Measurements from ENCODE around the gene RTTN.

Gene RTTN

DNA sequence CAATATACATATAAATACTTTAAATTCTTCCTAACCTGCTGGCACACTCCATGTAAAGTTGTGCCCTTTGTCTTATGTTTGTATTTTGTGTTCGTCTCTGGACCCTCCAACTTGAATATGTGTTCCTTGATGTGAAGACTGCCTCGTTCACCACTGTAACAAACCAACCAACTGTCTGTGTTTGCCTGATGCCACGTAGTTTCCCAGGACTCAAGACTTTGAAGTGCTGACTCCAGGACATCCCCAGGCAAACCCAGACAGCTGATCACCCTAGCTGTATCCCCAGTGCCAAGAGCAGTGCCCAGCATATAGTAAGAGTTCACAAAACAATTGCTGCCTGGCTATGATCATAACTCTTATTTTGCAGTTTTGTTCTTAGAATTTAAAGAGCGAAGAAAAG lies 242.3 kb downstream of the RTTN start:
- DNase-seq: no peak

DNA sequence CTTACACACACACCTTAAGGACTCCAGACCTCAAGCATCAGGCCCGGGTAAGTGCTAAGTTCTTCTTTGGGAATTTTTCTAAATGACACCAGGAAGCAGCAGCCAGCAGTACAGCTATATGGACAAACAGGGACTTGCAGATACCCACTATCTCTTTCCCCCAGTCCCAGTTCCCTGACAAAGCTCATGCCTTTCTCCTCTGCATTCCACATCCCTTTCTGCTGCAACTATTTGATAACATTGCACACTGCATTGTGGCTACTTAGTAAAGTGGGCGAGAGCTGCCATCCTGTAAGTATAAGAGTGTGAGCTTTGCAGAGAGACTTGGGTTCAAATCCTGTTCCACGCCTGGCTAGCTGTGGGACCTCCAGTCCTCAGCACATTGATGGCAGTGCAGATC lies 243.8 kb downstream of the RTTN start:
- no peak for DNase-seq

DNA sequence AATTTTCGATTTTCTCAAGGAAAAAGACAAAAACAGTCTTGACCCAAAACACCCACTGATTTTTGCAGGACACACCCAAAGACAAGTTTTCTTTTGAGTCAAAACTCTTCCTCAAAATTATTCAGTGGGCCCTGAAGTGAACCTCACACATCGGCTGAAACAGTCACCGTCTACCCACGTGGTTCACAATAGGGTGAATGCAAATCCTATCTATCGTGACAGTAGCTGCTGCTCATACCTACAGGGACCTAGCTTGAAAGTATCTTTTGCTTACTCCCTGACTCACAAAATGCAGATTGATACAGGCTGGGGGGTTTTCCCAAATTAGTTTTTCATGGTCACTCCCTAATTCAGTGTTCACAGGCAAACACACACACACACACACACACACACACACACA lies 247.1 kb downstream of the RTTN start:
- peak; percentile 72 for DNase-seq

DNA sequence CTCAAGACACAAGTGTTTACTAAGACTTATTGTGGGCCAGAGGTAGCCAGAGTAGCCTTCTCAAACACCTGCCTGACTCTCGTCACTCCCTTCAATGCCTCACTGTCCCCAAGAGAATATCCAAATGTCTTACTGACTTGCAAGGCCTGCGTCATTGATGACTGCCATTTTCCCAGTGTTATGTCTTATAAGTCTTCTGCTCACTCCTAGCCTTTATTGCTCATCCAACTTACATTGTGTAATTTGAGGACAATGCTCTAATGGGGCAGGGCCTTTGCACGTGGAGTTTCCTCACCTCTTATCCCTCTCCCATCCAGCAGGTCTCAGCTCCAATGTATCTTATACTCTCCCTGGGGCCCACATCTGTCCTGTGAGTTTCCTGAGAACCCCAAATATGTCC lies 247.7 kb downstream of the RTTN start:
- DNase-seq: no peak

DNA sequence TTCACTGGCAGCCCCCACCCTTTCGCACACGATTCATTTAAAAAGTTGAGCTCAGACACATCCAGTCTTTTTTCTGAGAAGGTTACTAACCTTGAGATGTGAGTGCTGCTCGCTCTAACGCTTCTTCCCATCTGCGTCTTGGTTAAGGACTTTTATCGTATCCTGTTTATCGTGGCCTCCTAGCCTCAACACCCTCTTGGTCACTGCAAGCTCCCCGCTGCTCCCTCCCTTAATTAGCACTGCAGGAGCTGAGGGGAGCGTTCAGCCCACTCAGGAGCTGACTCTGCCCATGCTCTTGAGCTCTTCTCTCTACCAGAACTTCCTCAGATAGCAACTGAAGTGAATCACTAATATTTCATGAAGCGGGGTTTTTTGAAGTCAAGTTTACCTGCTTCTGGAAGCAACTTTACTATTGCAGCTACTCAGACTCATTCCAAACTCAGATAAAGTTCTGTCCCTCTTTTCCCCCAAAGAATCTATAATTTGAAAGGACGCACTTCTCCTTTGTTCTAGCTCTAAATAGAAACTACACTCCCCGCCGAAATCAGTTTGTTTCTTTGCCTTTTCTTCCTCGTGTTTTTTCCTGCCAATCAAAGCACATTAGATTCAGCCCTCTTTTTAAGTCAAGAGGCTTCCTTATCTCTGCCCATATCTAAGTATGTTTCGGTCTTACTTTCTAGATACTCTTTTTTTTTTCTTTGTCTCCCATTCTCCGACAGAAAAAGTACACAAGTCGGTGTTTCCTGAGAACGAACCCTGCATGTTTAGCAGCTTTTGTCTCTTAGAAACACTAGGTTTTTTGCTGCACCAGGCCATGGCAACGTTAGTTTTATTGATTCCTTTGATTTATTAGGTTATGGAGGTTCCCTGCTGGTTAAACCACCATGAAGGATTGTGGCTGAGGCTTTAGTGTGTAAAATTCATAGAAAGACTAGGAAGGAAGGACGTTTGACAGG lies 248.5 kb downstream of the RTTN start:
- peak; percentile 44 for DNase-seq

DNA sequence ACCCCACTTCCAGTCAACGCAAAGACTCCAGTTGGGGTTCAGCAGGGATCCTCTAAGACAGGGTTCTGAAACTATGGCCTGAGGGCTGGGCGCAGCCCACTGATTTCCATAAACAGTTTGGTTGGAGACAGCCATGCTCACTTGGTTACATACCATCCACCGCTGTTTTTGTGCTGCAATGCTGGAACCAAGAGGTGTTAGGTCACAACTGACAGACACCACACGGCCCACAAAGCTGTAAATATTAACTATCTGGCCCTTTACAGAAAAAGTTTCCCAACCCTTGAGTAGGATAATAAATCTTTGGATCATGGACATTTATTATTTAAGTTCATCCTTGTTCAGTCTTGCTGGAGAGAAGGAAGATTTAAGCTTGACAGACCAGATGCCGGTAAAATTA lies 249.4 kb downstream of the RTTN start:
- peak; percentile 38 for DNase-seq

DNA sequence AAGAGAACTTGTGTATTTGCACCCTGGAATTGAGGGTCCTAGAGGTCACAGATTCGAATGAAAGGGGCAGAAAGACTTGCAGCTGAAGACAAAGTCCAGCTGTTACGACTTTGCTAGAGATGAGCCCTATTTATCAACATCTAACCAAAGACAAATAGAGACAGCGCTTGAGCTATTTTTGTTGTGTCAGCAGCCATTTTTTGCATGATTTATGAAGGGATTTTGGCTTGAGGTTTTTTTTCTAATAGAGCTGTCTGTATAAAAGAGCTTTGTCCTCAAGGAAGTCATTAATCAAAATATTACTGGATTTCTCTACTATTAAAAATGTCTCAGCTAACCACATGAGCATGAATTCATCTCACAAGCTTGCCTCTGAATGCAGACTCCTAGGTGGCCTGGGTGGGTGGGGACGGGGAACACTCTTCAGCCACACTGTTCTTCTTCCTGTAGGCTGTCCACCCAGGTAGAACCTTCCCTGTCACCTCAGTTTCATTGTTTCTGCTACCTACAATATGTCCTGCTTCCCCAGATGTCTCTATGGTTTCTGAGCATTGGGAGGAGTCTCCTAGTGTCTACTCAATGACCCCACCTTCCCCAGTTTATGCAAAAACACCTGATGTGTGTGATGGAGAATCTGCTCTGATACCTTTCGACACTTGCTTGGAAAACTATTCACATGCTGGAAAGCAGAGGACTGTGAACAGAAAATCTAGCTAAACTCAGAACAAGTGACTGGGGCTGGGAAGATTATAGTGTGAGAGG lies 250.6 kb downstream of the RTTN start:
- DNase-seq: no peak

DNA sequence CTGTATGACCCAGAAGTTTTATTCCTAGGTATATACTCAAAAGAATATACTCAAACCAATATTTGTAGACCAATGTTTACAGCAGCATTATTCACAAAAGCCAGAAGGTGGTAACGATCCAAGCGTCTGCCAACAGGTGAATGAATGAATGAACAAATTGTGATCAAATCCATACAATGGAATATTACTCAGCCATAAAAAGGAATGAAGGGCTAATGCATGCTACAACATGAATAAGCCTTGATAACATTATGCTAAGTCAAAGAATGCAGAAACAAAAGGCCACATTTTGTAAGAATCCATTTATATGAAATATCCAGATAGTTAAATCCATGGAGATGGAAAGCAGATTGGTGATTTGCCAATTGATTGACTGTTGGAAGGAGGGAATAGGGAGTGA lies 252.3 kb downstream of the RTTN start:
- no peak for DNase-seq

All from stimulated activated CD4-positive, alpha-beta T cell treated with anti-CD3 and anti-CD28 coated beads, Interleukin-4, amount 100 ng/mL, for 24 hours (primary cell).